OCI-LY3 (cell line): ENCODE data around the gene ARL13A.

Experiments
- CTCF ChIP-seq: fragments of 200-600, 300-600 bp; sonication (generic); IDR thresholded peaks from 2 replicates; pipeline ENCODE4 v1.5.1; 2014; ENCODE audit warnings: antibody characterized with exemption, low read length, low read depth
- EZH2phosphoT487 ChIP-seq: fragments of 200-600 bp; shearing (Covaris generic); IDR thresholded peaks from 2 replicates; pipeline ENCODE4 v1.6.1; 2018; ENCODE audit warnings: antibody characterized with exemption, mixed run types, low read depth

GRCh38 chrX:100969408-100969807 is at the start of gene ARL13A:
- no peak for TF ChIP-seq CTCF
- TF ChIP-seq EZH2phosphoT487 = no peak
